HG03064 (cell line): ENCODE data around the gene PEPD.
"Not testable (repeated sequence)": the region's sequence is repeated elsewhere in the genome, so short reads cannot be mapped to it uniquely, and the experiment has no call there.

ENCODE experiments used
- ATAC-seq: cut with Tn5 transposase; IDR thresholded peaks from one replicate; pipeline ENCODE4 v1.9.1; 2021; ENCODE audit warnings: low read depth; ENCODE audit not compliant: unreplicated experiment

Gene PEPD

GRCh38 chr19:33499671-33500506 lies 21.7 kb downstream of the PEPD start:
- ATAC-seq, result no peak

- ATAC-seq, result no peak
These were observed 22.3 kb downstream of the PEPD start for GRCh38 chr19:33499248-33499647.

GRCh38 chr19:33498391-33499000 lies 23.1 kb downstream of the PEPD start:
- no peak for ATAC-seq

- no peak for ATAC-seq
These were observed 23.8 kb downstream of the PEPD start for GRCh38 chr19:33497778-33498175.

- no peak for ATAC-seq
These were observed 24.3 kb downstream of the PEPD start for GRCh38 chr19:33497131-33497777.

- no peak for ATAC-seq
These were observed 25.3 kb downstream of the PEPD start for GRCh38 chr19:33496038-33496895.

GRCh38 chr19:33493401-33494275 lies 28.0 kb downstream of the PEPD start:
- ATAC-seq, result no peak

GRCh38 chr19:33492951-33493350 lies 28.6 kb downstream of the PEPD start:
- no peak for ATAC-seq

GRCh38 chr19:33492090-33492489 lies 29.5 kb downstream of the PEPD start:
- ATAC-seq, result no peak

GRCh38 chr19:33490596-33490995 lies 31.0 kb downstream of the PEPD start:
- not testable (repeated sequence) for ATAC-seq

GRCh38 chr19:33490041-33490451 lies 31.5 kb downstream of the PEPD start:
- no peak for ATAC-seq

GRCh38 chr19:33488826-33489225 lies 32.8 kb downstream of the PEPD start:
- no peak for ATAC-seq

- ATAC-seq, result no peak
These were observed 33.4 kb downstream of the PEPD start for GRCh38 chr19:33487901-33488800.

- ATAC-seq, result no peak
These were observed 34.4 kb downstream of the PEPD start for GRCh38 chr19:33486936-33487811.

- ATAC-seq, result no peak
These were observed 35.2 kb downstream of the PEPD start for GRCh38 chr19:33486407-33486806.

- ATAC-seq, result no peak
These were observed 37.3 kb downstream of the PEPD start for GRCh38 chr19:33484226-33484774.

GRCh38 chr19:33482476-33482875 lies 39.1 kb downstream of the PEPD start:
- no peak for ATAC-seq
